SK-N-SH (cell line): ENCODE data around the gene TCF7L2.

Experiments used
- CTCF ChIP-seq: fragments of 200-600 bp; sonication (generic); IDR thresholded peaks from 2 replicates; pipeline ENCODE4 v1.6.1; 2017; ENCODE audit warnings: antibody characterized with exemption, mild to moderate bottlenecking, moderate library complexity
- FOXM1 ChIP-seq: IDR thresholded peaks from 2 replicates; pipeline ENCODE4 v1.4.0; 2012; ENCODE audit warnings: low read depth, mild to moderate bottlenecking
- POLR2AphosphoS5 ChIP-seq: IDR thresholded peaks from 2 replicates; pipeline ENCODE4 v1.6.1; 2012; ENCODE audit warnings: low read depth, low read length

GRCh38 chr10:113165673-113166072 lies 215.6 kb downstream of the TCF7L2 start:
- TF ChIP-seq POLR2AphosphoS5 (no peak), CTCF (no peak), FOXM1 (no peak)
